Liver (tissue), 5 donors: Measurements from ENCODE around the gene ENPP1. TPM values are rescaled to one million over a fixed set of nuclear protein-coding genes. Genes with fewer than 3 reads are reported as not detected.

Experiments used
- polyA plus RNA-seq, 2 donors: library from polyadenylated mRNA; stranded (reverse) in 1 of 2; unstranded in 1 of 2; fragments of 200-250 nt in 1 of 2; fragments of >200 nt in 1 of 2; fragmentation: Nextera tagmentation in 1 of 2; extraction: Ambion mirVana in 1 of 2; gene quantifications; one replicate each; pipeline versions ENCODE4 v1.2.1 to v1.2.3, GENCODE V29; 2013 to 2015
- small RNA-seq: library from RNA; depleted of rRNA; stranded (forward); fragments of <200 nt; gene quantifications from one replicate; pipeline ENCODE3, GENCODE V24; 2014
- total RNA-seq, 2 donors: library from RNA; depleted of rRNA; stranded (reverse); fragments of >200 nt; gene quantifications; one replicate each; pipeline ENCODE4 v1.2.3, GENCODE V29; 2014
- donor health status: healthy.
- donor health status: healthy.
- donor health status: healthy.

ENPP1 gene
- total and polyA plus RNA-seq, 4 donors, result 9.5 to 53.1 (median 31.1) TPM

Small RNAs within 50 kb of the gene (small RNA-seq; reads per million reads assigned to genes)
- gene MIR548H5, result not detected
- gene SELENOKP2, result not detected

Other genes with a start within 250 kb of the ENPP1 start
- gene ARG1, start 234.8 kb upstream of the ENPP1 start, total RNA-seq, result 100 to 1,000 TPM; 238 to 800 TPM
- 1,000 to 10,000 TPM in 1 of 2 donors, 100 to 1,000 TPM in 1; 965 to 1,194 TPM for gene ARG1, start 234.8 kb upstream of the ENPP1 start, polyA plus RNA-seq
- 10 to 100 TPM; 17.3 TPM for gene MED23, start 179.8 kb upstream of the ENPP1 start, total RNA-seq
- 1 to 10 TPM; 3.9 to 9.6 TPM for gene MED23, start 179.8 kb upstream of the ENPP1 start, polyA plus RNA-seq
- 1 to 10 TPM in 1 of 2 donors, under 1 TPM in 1; 0.75 to 6.1 TPM for gene ENPP3, start 170.7 kb upstream of the ENPP1 start, total RNA-seq
- gene ENPP3, start 170.7 kb upstream of the ENPP1 start, polyA plus RNA-seq, result 1 to 10 TPM in 1 of 2 donors, under 1 TPM in 1; 0.51 to 1.4 TPM
- under 1 TPM in 1 of 2 donors, not detected in 1; 0.33 TPM for gene OR2A4, start 106.6 kb upstream of the ENPP1 start, total RNA-seq
- gene OR2A4, start 106.6 kb upstream of the ENPP1 start, polyA plus RNA-seq, result under 1 TPM in 1 of 2 donors, not detected in 1; 0.58 TPM
- not detected for gene CTAGE9, start 97.0 kb upstream of the ENPP1 start, total RNA-seq
- not detected for gene CTAGE9, start 97.0 kb upstream of the ENPP1 start, polyA plus RNA-seq
- 10 to 100 TPM in 1 of 2 donors, 1 to 10 TPM in 1; 7.3 to 22.2 TPM for gene CCN2, start 143.4 kb downstream of the ENPP1 start, total RNA-seq
- gene CCN2, start 143.4 kb downstream of the ENPP1 start, polyA plus RNA-seq, result 10 to 100 TPM; 16.7 to 26.9 TPM